IPS-18c (cell line): ENCODE measurements around the gene ARHGAP20.

ENCODE experiments used
- H3K4me3 ChIP-seq: 2 replicates; pipeline ENCODE4 v1.7.0; 2013; ENCODE audit warnings: low read depth, mild to moderate bottlenecking, low read length, moderate library complexity; ENCODE audit not compliant: insufficient read depth
- H3K9me3 ChIP-seq: one replicate; pipeline ENCODE4 v1.6.1; 2013; ENCODE audit warnings: mild to moderate bottlenecking, low read length, moderate library complexity; ENCODE audit not compliant: control insufficient read depth, insufficient read depth

Gene ARHGAP20

GRCh38 chr11:110730773-110731172, 18.5 kb upstream of the ARHGAP20 start:
- H3K9me3 ChIP-seq, result no peaks in the 10 kb centered on the region
- no peak overlapping the region for H3K4me3 ChIP-seq

DNA sequence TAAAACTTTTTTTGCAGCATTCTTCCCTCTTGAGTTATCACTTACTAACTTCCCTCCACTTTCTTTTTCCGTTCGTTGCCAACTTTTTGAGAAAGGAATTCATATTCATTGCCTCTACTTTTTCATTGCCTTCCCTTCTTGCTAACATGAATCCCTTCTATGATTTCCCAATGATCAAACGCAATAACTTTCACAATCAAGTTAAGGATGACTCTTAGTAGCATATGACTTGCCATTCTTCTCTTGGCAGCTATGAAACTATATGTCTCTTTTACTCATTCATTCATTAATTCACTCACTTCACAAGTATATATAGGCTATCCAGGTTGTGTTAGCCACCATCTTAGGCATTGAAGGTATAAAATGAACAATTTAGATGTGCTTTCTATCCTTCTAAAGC, 16.6 kb upstream of the ARHGAP20 start:
- H3K9me3 ChIP-seq, result no peaks in the 10 kb centered on the region

GRCh38 chr11:110728476-110728875, 16.2 kb upstream of the ARHGAP20 start:
- H3K4me3 ChIP-seq, result no peak overlapping the region
- H3K9me3 ChIP-seq, result no peaks in the 10 kb centered on the region

More for the DNA sequence above, 16.6 kb upstream of the ARHGAP20 start:
- H3K4me3 ChIP-seq, result no peak overlapping the region

GRCh38 chr11:110724358-110724757, 12.1 kb upstream of the ARHGAP20 start:
- no peak overlapping the region for H3K4me3 ChIP-seq

DNA sequence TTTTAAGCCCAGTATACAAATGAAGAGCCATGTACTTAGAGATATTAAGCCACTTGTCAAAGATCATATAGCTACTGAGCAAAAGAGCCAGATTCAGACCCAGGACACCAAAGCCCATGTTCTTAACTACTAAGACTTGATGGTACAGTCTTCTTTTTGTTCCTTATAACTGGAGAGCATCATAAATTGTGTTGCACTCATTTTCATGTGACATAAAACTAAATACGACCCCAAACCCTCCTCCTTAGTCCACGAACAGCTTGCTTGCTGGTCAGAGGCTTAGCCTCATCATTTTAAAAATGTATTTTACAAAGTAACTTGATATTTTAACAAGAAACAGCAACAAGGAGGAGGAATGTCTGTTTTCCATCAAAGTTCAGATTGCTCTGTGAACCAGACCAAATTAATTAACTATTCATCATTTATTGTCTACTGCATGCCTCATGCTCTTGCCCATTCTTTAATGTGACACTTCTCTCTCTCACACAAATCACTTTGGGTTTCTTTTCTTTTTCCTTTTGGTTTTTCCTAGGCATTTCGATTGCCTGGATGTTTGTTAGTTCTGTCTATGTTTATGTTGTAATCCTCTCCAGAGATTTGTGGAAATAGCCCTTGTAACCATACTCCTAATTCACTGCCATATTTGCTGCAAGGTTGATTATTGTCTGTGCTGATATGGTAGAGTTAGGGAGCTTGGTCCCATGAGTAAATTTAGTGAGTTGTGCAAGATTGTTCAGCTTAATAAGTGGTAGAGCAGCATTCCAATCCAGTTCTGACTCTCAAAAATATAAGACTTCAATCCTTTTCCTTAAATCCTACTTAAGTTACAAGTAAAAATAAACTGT, 8.4 kb upstream of the ARHGAP20 start:
- no peak overlapping the region for H3K4me3 ChIP-seq
- peaks cover 2% of the 10 kb centered on the region for H3K9me3 ChIP-seq

More at GRCh38 chr11:110724358-110724757, 12.1 kb upstream of the ARHGAP20 start:
- no peaks in the 10 kb centered on the region for H3K9me3 ChIP-seq

DNA sequence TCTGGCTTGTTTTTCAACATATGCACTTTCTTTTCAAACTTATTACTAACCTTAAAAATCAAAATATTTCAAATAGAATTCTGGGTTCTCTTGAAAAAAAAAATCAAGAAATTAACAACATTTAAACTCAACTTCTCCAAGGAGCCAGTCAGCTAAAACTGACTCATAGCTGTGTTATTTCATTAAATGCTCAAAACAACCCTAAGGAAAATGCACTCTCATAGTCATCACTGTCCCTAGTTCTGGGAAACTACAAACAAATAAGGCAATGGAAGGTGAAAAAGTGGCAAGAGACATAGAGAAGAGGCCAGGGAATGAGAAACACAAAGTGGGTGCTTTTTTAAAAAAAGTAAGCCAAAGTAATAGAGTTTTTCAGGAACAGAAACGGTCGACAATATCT, 4.1 kb upstream of the ARHGAP20 start:
- Histone ChIP-seq H3K9me3 (peaks cover 2% of the 10 kb centered on the region), H3K4me3 (no peak overlapping the region)

DNA sequence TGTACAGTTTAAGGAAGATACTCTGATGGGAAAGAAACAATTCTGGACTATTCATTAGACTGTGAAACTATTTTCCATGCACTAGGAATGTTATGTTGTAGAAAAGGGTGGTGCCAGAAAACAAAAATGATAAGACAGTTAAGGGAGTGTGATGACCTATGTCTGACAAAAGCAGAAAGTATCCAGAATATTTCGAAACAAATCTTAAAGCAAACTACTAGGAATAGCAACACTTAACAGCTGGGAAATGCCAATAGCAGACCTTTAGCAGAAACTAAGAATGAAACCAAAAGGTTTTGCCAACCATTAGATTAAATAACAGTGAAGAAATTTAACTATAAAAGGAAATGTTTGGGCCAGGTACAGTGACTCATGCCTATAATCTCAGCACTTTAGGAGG, 3.3 kb upstream of the ARHGAP20 start:
- Histone ChIP-seq H3K9me3 (peaks cover 2% of the 10 kb centered on the region), H3K4me3 (no peak overlapping the region)

GRCh38 chr11:110713449-110713776, 1.2 kb upstream of the ARHGAP20 start:
- Histone ChIP-seq H3K9me3 (peaks cover 2% of the 10 kb centered on the region), H3K4me3 (peak overlapping the region; percentile 57; the same call in 1 of the 2 replicates)

GRCh38 chr11:110712659-110713448, 617 bp upstream of the ARHGAP20 start:
- Histone ChIP-seq H3K9me3 (no peaks in the 10 kb centered on the region), H3K4me3 (peak overlapping the region; percentile 57)

- peak overlapping the region; percentile 58 for H3K4me3 ChIP-seq
- no peaks in the 10 kb centered on the region for H3K9me3 ChIP-seq
Measured at GRCh38 chr11:110711448-110711775, 825 bp downstream of the ARHGAP20 start.

GRCh38 chr11:110710628-110711381, 1.4 kb downstream of the ARHGAP20 start:
- H3K4me3 ChIP-seq, result peak overlapping the region; percentile 34
- no peaks in the 10 kb centered on the region for H3K9me3 ChIP-seq

DNA sequence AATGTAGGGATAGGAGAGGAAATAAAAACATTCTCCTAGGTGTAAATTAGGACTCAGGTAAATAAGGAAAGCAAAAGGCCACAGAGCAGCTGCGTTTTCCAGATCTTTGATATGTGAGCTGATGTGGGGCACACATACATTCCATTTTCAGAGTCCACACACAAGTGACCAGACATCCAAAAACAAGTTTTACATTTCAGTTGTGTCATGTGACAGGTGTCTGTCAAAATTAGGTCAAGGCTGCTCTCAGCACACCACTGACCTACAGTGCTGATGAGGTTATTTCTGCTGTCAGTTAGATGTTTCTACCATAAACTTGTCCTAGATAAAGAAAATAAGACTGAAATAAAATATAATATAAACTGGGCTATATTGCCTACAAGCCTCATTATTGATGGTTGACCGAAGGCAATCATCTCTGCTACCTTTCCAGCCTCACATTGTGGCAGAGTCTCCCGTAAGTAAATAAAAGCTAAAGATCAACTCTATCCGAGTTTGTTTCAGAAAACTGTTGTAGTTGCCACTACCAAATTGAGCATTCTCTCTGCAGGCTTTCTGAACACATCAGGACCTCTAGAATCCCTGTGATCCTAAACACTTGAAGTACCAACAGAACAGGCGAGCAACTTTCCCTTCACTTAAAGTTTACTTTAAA, 7.9 kb downstream of the ARHGAP20 start:
- Histone ChIP-seq H3K9me3 (no peaks in the 10 kb centered on the region), H3K4me3 (no peak overlapping the region)

- H3K4me3 ChIP-seq, result no peak overlapping the region
- no peaks in the 10 kb centered on the region for H3K9me3 ChIP-seq
Measured at GRCh38 chr11:110691926-110692325, 20.3 kb downstream of the ARHGAP20 start.

DNA sequence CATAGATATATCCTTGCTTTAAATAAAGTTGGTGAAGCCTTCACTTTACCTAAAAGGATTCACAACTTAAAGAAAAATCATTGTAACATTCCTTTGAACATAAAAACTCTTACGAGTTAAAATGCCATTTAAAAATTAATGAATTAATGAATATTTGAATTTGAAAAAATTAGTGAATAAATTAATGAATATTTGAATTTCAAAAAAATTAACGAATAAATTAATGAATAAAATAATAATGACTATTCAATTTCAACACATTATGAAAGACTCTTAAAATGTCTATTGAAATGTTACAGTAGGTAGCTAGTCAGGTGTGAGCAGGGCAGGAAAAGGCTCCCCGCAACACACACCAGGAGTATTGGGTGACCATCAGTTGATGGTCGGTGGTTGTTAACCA, 22.9 kb downstream of the ARHGAP20 start:
- H3K9me3 ChIP-seq, result no peaks in the 10 kb centered on the region
- H3K4me3 ChIP-seq, result no peak overlapping the region

DNA sequence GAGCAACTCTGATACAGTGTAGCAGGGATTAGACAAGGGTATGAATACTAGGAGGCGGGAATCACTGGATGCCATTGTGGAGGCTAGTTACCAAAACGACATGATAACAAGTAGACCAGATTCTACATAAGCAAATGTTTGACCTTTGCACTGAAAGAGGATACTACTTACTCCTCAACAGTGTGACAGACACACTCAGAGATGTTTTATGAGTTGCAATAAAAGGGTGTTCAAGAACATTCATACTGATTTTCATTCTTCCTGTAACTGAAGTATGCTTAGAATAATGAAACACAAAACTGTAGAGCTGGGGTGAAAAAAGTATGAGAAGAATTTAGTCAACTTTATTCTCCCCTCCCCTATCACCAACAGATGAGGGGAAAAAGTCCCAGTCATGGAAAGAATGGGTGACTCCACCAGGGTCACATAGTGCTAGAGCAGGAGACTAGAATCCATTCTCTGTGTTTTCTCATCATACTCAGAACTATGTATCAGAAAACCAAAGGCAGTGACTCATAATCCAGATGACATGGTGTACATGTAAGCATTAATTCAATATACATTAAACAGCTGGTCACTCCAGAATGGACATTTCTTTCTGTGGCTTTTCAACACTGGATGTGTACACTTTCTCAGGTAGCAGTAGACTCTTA, 32.8 kb downstream of the ARHGAP20 start:
- Histone ChIP-seq H3K4me3 (no peak overlapping the region), H3K9me3 (no peaks in the 10 kb centered on the region)

GRCh38 chr11:110675548-110675947, 36.7 kb downstream of the ARHGAP20 start:
- H3K4me3 ChIP-seq, result no peak overlapping the region
- no peaks in the 10 kb centered on the region for H3K9me3 ChIP-seq
